NK-92 (cell line): ENCODE results near the gene SCML1.
"Not testable (repeated sequence)": the region's sequence is repeated elsewhere in the genome, so short reads cannot be mapped to it uniquely, and the experiment has no call there.

Experiments used
- DNase-seq: peaks from one replicate; lab custom pipeline; 2025; ENCODE audit not compliant: unreplicated experiment; lab: John Stamatoyannopoulos, UW

Gene SCML1

GRCh38 chrX:17738737-17739535 is 1.6 kb downstream of the SCML1 start:
- no peak for DNase-seq

GRCh38 chrX:17740137-17741122 is 3.1 kb downstream of the SCML1 start:
- no peak for DNase-seq

DNA sequence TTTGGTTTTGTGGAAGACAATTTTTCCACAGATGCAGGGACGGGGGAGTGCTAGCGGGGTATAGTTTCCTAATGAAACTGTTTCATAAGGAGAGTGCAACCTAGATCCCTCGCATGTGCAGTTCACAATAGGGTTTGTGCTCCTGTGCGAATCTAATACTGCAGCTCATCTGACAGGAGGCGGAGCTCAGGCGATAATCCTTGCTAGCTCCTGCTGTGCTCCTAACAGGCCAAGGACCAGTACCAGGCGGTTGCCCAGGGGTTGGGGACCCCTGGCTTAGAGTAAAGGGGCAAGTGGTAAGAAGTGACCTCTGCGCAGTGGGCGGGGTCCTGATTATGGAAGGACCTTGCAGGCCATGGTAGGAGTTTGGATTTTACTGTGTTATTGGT is 3.8 kb downstream of the SCML1 start:
- no peak for DNase-seq

DNA sequence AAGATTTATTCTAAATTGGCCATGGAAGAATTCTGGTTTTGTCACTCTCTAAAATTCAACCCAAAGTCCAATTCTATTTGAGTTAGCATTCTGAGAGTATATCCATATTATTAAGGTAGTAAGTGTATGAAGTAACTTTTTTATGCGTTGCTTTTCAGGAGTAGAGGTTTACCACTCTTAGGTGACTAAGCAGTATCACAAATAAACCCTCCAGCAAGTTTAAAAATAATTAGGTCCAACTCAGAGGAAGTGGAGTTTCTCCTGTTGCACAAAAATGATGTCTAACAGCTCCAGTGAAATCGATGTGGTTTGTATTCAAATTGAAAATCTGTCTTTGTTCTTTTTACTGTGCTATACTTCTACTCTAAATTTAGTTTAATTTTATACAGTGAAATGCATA is 6.6 kb downstream of the SCML1 start:
- no peak for DNase-seq

- no peak for DNase-seq
Measured at GRCh38 chrX:17744896-17745523, 7.7 kb downstream of the SCML1 start.

- DNase-seq, result no peak
Measured at GRCh38 chrX:17747692-17748091, 10.4 kb downstream of the SCML1 start.

- DNase-seq, result no peak
Measured at GRCh38 chrX:17748684-17749083, 11.4 kb downstream of the SCML1 start.

GRCh38 chrX:17750436-17750835 is 13.1 kb downstream of the SCML1 start:
- DNase-seq, result no peak

DNA sequence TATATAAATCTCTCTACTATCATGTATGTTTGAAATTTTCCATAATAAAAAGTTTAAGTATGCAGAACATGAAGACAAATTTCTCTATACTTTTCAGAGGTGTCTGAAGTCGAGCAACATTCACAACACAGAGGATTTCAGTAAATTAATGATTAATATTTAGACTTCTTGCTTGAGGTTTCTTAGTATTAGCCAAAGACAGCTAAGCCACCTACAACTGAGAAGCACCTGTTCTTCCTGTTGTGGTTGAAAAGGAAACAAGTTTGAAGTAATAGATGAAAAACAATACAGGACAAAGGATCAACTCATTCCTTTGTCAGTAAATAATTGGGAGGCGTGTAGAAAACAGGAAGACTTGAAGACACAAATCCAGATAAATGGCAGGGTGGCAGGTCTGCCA is 21.1 kb downstream of the SCML1 start:
- no peak for DNase-seq

- no peak for DNase-seq
Measured at GRCh38 chrX:17759990-17760389, 22.7 kb downstream of the SCML1 start.

DNA sequence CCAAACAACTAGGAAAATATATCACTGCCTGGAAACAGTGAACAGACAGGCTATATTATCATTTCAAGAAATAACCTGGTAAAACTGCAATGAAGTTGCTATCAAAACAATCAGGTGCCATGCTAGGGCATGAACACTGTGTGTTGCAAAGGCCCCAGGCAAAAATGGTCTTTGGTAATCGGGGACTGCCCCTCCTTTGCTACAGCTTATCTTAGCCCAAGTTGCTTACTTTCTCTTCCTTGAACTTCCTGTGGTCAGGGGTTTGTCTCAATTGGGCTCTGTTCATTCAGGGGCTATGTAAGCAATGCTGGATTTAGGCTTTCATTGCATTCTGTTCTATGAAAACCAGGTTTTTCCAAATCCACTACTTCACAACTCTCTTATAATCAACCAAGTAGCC is 30.4 kb downstream of the SCML1 start:
- DNase-seq, result no peak

- DNase-seq, result no peak
Measured at GRCh38 chrX:17768997-17769396, 31.7 kb downstream of the SCML1 start.

DNA sequence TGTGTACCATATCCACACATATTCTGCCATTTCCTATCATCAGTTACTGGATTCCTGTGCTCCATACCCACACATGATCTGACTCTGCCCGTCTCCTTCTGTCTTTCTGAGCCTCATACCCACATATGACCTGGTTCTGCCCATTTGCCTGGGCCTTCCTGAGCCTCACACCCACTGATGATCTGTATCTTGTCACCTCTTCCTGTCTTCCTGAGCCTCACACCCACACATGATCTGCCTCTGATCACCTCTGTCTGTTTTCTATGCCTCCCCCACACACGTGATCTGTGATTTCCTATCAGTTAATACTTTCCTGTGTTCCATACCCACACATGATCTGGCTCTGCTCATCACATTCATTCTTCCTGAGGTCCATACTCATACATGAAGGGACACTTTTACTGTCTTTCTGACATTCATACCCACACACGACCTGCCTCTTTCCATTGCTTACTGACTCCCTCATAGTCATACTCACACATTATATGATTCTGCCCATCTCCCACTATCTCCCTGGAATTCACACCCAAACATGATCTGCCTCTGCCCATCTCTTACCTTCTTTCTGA is 32.5 kb downstream of the SCML1 start:
- no peak for DNase-seq

GRCh38 chrX:17773221-17773876 is 36.1 kb downstream of the SCML1 start:
- DNase-seq, result no peak

DNA sequence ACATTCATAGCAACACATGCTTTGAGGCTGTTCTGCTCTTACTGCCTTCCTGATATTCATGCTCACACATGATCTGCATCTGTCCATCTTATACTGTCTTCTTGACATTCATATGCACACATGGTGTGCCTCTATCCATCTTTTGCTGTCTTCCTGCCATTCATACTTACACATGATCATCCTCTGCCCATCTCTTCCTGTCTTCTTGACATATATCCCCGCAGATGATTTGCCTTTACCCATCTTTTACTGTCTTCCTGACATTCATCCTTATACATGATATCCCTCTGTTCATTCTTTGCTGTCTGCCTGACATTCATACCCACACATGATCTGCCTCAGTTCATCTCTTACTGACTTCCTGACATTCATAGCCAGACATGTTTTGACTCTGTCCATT is 36.8 kb downstream of the SCML1 start:
- DNase-seq, result no peak

- no peak for DNase-seq
Measured at GRCh38 chrX:17778997-17779396, 41.7 kb downstream of the SCML1 start.

GRCh38 chrX:17779434-17779833 is 42.1 kb downstream of the SCML1 start:
- no peak for DNase-seq

- DNase-seq, result not testable (repeated sequence)
Measured at GRCh38 chrX:17786554-17787347, 49.5 kb downstream of the SCML1 start.

DNA sequence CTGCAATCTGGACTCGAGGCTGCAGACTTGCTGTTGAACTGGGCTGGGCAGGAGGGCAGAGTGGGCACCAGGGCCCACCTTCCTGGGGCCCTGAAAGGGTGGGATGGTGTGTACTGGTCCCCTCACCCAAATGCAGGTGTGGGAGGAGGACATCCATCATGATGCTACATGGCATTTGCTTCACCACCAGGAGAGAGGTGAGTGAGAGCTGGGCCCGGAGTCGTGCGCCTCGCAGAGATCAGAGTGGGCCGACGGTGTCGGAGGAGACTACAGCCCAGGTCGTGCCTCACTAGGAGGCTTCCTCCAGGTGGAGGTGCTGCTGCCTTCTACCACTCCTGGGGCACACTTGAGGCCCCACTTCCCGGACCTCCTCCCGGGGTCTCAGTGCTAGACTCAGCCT is 50.3 kb downstream of the SCML1 start:
- DNase-seq, result no peak

GRCh38 chrX:17788439-17788838 is 51.1 kb downstream of the SCML1 start:
- no peak for DNase-seq
